Measurements from ENCODE around the gene CYSTM1. TPM values are rescaled to one million over a fixed set of nuclear protein-coding genes. Genes with fewer than 3 reads are reported as not detected.

Gene CYSTM1
- total and polyA plus RNA-seq, 2 of the 8 experiments (the other 6 are each of a cell fraction or from before 2014, with no cell fraction given): 25.0 to 47.8 TPM

DNA sequence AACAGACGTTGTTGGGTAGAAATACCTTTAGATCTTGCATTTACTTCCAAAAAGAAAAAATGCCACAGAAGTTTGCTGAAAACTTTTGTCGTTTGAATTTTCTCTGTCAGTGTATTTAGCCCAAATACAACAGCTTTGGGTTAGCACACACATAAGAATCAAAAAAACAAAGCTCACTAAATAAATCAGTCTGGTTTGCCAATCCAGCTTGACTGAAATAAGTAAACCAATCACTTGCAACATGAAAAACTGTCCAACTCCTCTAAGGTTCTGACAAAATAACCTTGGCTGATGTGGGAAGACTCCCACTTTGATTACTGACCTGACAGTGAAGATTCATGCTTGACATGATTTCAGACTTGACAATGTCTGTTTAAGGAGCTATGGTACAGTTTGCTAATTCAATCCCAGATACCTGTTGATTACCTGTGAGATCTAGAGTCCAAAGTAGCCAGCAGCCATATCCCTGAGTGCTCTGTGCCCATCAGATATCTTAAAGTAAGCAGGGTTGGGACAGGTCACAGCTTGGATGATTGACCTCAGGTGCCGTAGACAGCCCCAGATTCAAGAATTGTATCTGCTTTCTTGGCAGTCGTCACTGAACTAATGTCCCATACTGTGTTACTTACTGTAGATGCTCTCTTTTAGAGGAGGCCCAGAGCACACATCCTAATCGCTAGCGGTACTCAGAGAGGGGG, 48.5 kb upstream of the CYSTM1 start (continued):
- TF ChIP-seq NANOG (IDR thresholded peaks at IDR 0.05; ENCODE audit: insufficient read depth, low read depth, low read length, poor library complexity, severe bottlenecking) (no peak), RBBP5 (IDR thresholded peaks at IDR 0.05; ENCODE audit: borderline replicate concordance, low read depth, low read length) (no peak)

All from H1 (cell line).